ENCODE results near the gene ITIH3. TPM values are rescaled to one million over a fixed set of nuclear protein-coding genes. Genes with fewer than 3 reads are reported as not detected.
A peak's percentile ranks its signal among the peaks of the same experiment; 100 is the strongest.

Gene ITIH3, protein sequence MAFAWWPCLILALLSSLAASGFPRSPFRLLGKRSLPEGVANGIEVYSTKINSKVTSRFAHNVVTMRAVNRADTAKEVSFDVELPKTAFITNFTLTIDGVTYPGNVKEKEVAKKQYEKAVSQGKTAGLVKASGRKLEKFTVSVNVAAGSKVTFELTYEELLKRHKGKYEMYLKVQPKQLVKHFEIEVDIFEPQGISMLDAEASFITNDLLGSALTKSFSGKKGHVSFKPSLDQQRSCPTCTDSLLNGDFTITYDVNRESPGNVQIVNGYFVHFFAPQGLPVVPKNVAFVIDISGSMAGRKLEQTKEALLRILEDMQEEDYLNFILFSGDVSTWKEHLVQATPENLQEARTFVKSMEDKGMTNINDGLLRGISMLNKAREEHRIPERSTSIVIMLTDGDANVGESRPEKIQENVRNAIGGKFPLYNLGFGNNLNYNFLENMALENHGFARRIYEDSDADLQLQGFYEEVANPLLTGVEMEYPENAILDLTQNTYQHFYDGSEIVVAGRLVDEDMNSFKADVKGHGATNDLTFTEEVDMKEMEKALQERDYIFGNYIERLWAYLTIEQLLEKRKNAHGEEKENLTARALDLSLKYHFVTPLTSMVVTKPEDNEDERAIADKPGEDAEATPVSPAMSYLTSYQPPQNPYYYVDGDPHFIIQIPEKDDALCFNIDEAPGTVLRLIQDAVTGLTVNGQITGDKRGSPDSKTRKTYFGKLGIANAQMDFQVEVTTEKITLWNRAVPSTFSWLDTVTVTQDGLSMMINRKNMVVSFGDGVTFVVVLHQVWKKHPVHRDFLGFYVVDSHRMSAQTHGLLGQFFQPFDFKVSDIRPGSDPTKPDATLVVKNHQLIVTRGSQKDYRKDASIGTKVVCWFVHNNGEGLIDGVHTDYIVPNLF
- total RNA-seq (2021; ENCODE audit: unreplicated experiment) (0.67 TPM), Bru-seq, nascent RNA (percentile 17 among the genes with signal in this experiment), BruChase-seq, experiment 1, labeled RNA remaining after a 2-hour chase (percentile 10 among the genes with signal in this experiment), BruChase-seq, experiment 2, labeled RNA remaining after a 6-hour chase (percentile 10 among the genes with signal in this experiment)
- 0.23 TPM for polyA plus RNA-seq (2012; ENCODE audit: insufficient read length)
- long read RNA-seq: 0 reads

DNA sequence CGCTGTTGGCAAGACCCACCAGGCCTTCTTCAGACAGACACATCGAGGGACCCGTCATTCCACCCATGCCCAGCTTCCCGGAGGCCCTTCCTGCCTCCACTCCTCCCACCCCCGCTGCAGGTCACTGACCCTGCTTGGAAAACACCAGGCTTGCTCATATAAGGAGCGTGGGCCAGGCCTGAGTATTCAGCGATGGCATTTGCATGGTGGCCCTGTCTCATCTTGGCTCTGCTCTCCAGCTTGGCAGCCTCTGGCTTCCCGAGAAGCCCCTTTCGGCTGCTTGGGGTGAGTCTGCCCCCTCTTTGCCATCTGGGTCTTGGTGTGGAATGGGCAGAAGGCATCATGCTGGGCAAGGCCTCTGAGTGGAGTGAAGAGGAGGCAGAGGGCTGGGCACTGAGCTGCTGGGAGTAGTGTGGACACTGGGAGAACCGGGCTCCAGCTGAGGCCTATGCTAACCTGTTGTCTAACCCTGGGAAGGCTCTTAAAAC, at the start of gene ITIH3:
Gene ITIH3 (plus strand): TSS at position 185 of the 488 bp plus-strand sequence. CDS start 8 bp downstream, at position 193.
- Histone ChIP-seq H3K4me1 (ENCODE audit: control insufficient read depth, insufficient read depth, low read length) (no peaks in the 10 kb centered on the region), H3K4me3 (ENCODE audit: low read depth in 2 of 2, low read length in 2 of 2) (no peak within 1 kb of the TSS), H3K27me3 (ENCODE audit: control insufficient read depth, insufficient read depth, low read length) (no peaks in the 10 kb centered on the region), H3K27ac (ENCODE audit: low read length) (no peak within 1 kb of the TSS), H3K36me3 (ENCODE audit: control insufficient read depth, insufficient read depth, low read length) (no peaks in the 10 kb centered on the region), H3K9me3 (ENCODE audit: control insufficient read depth, insufficient read depth, low read depth, low read length) (no peaks in the 10 kb centered on the region)
- POLR2A ChIA-PET: no interaction called here
- CTCF ChIA-PET: no interaction called here
- intact Hi-C loops (cut with micrococcal nuclease; ENCODE audit: unreplicated experiment) (no loop called here), in situ Hi-C loops (cut with HindIII; ENCODE audit: low pct_unique_long_range_greater_than_20kb, low sequenced_read_pairs) (no loop called here)
- TF ChIP-seq SIN3A (IDR thresholded peaks at IDR 0.05; ENCODE audit: borderline replicate concordance, insufficient read depth, low read depth, low read length): no peak
- TF ChIP-seq POLR2AphosphoS5 (IDR thresholded peaks at IDR 0.05; ENCODE audit: low read depth, low read length): no peak
- TF ChIP-seq TCF7L2 (IDR thresholded peaks at IDR 0.05; ENCODE audit: low read depth, low read length): no peak
- TF ChIP-seq, protein P1, sequence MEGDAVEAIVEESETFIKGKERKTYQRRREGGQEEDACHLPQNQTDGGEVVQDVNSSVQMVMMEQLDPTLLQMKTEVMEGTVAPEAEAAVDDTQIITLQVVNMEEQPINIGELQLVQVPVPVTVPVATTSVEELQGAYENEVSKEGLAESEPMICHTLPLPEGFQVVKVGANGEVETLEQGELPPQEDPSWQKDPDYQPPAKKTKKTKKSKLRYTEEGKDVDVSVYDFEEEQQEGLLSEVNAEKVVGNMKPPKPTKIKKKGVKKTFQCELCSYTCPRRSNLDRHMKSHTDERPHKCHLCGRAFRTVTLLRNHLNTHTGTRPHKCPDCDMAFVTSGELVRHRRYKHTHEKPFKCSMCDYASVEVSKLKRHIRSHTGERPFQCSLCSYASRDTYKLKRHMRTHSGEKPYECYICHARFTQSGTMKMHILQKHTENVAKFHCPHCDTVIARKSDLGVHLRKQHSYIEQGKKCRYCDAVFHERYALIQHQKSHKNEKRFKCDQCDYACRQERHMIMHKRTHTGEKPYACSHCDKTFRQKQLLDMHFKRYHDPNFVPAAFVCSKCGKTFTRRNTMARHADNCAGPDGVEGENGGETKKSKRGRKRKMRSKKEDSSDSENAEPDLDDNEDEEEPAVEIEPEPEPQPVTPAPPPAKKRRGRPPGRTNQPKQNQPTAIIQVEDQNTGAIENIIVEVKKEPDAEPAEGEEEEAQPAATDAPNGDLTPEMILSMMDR (IDR thresholded peaks at IDR 0.05): no peak
- TF ChIP-seq, protein P2, sequence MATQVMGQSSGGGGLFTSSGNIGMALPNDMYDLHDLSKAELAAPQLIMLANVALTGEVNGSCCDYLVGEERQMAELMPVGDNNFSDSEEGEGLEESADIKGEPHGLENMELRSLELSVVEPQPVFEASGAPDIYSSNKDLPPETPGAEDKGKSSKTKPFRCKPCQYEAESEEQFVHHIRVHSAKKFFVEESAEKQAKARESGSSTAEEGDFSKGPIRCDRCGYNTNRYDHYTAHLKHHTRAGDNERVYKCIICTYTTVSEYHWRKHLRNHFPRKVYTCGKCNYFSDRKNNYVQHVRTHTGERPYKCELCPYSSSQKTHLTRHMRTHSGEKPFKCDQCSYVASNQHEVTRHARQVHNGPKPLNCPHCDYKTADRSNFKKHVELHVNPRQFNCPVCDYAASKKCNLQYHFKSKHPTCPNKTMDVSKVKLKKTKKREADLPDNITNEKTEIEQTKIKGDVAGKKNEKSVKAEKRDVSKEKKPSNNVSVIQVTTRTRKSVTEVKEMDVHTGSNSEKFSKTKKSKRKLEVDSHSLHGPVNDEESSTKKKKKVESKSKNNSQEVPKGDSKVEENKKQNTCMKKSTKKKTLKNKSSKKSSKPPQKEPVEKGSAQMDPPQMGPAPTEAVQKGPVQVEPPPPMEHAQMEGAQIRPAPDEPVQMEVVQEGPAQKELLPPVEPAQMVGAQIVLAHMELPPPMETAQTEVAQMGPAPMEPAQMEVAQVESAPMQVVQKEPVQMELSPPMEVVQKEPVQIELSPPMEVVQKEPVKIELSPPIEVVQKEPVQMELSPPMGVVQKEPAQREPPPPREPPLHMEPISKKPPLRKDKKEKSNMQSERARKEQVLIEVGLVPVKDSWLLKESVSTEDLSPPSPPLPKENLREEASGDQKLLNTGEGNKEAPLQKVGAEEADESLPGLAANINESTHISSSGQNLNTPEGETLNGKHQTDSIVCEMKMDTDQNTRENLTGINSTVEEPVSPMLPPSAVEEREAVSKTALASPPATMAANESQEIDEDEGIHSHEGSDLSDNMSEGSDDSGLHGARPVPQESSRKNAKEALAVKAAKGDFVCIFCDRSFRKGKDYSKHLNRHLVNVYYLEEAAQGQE (IDR thresholded peaks at IDR 0.05; ENCODE audit: insufficient read depth in 1 of 2, low read depth in 2 of 2, low read length in 1 of 2): no peak
- ATAC-seq (no peak), DNase-seq (ENCODE audit: low read depth, low spot score) (no peak)
- BruUV-seq (replicated peaks): no TSS peak

DNA sequence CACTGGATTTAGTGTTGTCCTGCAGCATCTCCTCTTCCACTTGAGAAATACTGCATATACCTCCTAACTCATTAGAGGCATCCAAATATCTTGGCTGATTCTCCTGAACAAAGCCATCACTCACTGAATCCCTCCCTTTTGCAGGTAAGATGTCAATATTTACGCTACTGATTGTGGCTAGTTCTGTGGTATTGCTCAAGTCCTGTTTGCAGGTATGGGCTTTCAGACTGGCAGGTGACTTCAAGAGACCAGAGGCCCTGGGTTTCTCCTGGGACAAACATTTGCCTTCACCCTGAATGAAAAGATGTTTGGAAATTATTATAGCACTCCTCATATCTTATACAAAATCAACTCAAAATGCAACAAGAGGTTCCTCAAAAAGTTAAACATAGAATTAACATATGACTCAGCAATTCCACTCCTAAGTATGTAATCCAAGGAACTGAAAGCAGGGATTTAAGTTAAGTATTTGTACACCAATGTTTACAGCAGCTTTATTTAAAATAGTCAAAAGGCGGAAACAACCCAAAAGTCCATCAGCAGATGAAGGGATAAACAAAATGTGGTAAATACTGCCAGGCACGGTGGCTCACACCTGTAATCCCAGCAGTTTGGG, 42.4 kb upstream of the ITIH3 start:
- Histone ChIP-seq H3K36me3 (ENCODE audit: control insufficient read depth, insufficient read depth, low read length) (0 out of 2 replicates have a peak, but pooled peaks cover 3% of the 10 kb centered on the region), H3K27me3 (ENCODE audit: control insufficient read depth, insufficient read depth, low read length) (no peaks in the 10 kb centered on the region), H3K9me3 (ENCODE audit: control insufficient read depth, insufficient read depth, low read depth, low read length) (no peaks in the 10 kb centered on the region), H3K4me1 (ENCODE audit: control insufficient read depth, insufficient read depth, low read length) (no peaks in the 10 kb centered on the region), H3K27ac (ENCODE audit: low read length) (no peak overlapping the region), H3K4me3 (ENCODE audit: low read depth in 2 of 2, low read length in 2 of 2) (no peak overlapping the region)
- DNase-seq (ENCODE audit: low read depth, low spot score) (no peak), ATAC-seq (no peak)
- no TSS peak for BruUV-seq (replicated peaks)
- intact Hi-C loops (cut with micrococcal nuclease; ENCODE audit: unreplicated experiment): no loop called here
- ChIA-PET POLR2A (no interaction called here), CTCF (no interaction called here)
- no peak for TF ChIP-seq POLR2AphosphoS5 (IDR thresholded peaks at IDR 0.05; ENCODE audit: low read depth, low read length)
- in situ Hi-C loops (cut with HindIII; ENCODE audit: low pct_unique_long_range_greater_than_20kb, low sequenced_read_pairs): no loop called here
